ENCODE measurements around the gene KCNE5. TPM values are rescaled to one million over a fixed set of nuclear protein-coding genes. Genes with fewer than 3 reads are reported as not detected.
"Not testable (repeated sequence)": the region's sequence is repeated elsewhere in the genome, so short reads cannot be mapped to it uniquely, and the experiment has no call there.

KCNE5 gene
- total RNA-seq, 1 donor from 2014 or later = 1.9 TPM

DNA sequence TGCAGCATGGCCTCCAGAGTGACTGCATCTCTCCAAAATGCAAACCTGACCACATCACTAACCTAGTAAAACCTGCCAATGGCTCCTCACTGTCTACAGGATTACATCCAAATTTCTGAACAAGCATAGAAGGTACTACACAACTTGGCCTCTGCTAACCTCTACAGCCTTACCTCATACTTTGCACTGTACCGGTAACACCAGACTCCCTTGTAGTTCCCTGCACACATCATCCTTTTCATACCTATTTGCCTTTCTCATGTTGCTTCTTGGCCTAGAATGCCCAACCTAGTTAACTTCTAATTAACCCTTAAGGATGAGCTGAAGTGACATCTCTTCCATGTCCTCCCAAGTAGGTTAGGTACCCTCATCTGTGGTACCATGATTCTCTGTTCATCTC lies 33.4 kb upstream of the KCNE5 start:
- TF ChIP-seq, protein P1, sequence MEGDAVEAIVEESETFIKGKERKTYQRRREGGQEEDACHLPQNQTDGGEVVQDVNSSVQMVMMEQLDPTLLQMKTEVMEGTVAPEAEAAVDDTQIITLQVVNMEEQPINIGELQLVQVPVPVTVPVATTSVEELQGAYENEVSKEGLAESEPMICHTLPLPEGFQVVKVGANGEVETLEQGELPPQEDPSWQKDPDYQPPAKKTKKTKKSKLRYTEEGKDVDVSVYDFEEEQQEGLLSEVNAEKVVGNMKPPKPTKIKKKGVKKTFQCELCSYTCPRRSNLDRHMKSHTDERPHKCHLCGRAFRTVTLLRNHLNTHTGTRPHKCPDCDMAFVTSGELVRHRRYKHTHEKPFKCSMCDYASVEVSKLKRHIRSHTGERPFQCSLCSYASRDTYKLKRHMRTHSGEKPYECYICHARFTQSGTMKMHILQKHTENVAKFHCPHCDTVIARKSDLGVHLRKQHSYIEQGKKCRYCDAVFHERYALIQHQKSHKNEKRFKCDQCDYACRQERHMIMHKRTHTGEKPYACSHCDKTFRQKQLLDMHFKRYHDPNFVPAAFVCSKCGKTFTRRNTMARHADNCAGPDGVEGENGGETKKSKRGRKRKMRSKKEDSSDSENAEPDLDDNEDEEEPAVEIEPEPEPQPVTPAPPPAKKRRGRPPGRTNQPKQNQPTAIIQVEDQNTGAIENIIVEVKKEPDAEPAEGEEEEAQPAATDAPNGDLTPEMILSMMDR (conservative IDR thresholded peaks at IDR 0.05) = no peak
- Mint-ChIP-seq H3K4me1 (no peaks in the 10 kb centered on the region), H3K9me3 (peaks cover 9% of the 10 kb centered on the region), H3K27me3 (ENCODE audit: low read depth) (no peaks in the 10 kb centered on the region), H3K4me3 (no peak overlapping the region), H3K27ac (ENCODE audit: unreplicated experiment) (no peak overlapping the region), H3K36me3 (ENCODE audit: low read depth) (peaks cover 51% of the 10 kb centered on the region)
- no peak for DNase-seq (ENCODE audit: low read depth, low spot score)

DNA sequence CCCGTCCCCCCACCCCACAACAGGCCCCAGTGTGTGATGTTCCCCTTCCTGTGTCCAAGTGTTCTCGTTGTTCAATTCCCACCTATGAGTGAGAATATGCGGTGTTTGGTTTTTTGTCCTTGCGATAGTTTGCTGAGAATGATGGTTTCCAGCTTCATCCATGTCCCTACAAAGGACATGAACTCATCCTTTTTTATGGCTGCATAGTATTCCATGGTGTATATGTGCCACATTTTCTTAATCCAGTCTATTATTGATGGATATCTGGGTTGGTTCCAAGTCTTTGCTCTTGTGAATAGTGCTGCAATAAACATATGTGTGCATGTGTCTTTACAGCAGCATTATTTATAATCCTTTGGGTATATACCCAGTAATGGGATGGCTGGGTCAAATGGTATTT lies 32.4 kb upstream of the KCNE5 start:
- not testable (repeated sequence) for DNase-seq (ENCODE audit: low read depth, low spot score); H3K4me1 Mint-ChIP-seq; H3K9me3 Mint-ChIP-seq; H3K4me3 Mint-ChIP-seq; H3K27me3 Mint-ChIP-seq (ENCODE audit: low read depth); H3K27ac Mint-ChIP-seq (ENCODE audit: unreplicated experiment)
- H3K36me3 Mint-ChIP-seq (ENCODE audit: low read depth) = peaks cover 51% of the 10 kb centered on the region

DNA sequence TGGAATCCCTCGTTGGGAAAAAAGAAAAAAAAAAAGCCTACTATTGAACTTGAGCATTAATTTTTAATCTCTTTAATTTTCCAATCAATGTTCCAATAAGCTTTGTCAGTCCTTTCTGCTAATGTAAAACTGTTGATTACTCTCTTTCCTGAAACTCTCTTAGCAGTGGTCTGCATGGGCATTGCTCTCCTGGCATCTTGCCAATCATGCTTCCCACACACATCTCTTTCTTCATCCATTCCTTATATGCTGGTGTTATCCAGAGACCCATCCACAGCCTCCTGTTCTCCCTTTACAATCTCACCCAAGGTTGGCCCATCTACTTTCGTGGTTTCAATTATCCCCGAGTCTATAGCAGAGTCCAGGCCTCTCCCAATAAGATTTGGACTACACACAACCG lies 31.8 kb upstream of the KCNE5 start:
- H3K4me1 Mint-ChIP-seq = no peaks in the 10 kb centered on the region
- no peak overlapping the region for H3K4me3 Mint-ChIP-seq
- no peak overlapping the region for H3K27ac Mint-ChIP-seq (ENCODE audit: unreplicated experiment)
- H3K36me3 Mint-ChIP-seq (ENCODE audit: low read depth) = peaks cover 51% of the 10 kb centered on the region
- DNase-seq (ENCODE audit: low read depth, low spot score) = no peak
- peaks cover 9% of the 10 kb centered on the region for H3K9me3 Mint-ChIP-seq
- H3K27me3 Mint-ChIP-seq (ENCODE audit: low read depth) = no peaks in the 10 kb centered on the region
- TF ChIP-seq, protein P1 (conservative IDR thresholded peaks at IDR 0.05) = no peak

DNA sequence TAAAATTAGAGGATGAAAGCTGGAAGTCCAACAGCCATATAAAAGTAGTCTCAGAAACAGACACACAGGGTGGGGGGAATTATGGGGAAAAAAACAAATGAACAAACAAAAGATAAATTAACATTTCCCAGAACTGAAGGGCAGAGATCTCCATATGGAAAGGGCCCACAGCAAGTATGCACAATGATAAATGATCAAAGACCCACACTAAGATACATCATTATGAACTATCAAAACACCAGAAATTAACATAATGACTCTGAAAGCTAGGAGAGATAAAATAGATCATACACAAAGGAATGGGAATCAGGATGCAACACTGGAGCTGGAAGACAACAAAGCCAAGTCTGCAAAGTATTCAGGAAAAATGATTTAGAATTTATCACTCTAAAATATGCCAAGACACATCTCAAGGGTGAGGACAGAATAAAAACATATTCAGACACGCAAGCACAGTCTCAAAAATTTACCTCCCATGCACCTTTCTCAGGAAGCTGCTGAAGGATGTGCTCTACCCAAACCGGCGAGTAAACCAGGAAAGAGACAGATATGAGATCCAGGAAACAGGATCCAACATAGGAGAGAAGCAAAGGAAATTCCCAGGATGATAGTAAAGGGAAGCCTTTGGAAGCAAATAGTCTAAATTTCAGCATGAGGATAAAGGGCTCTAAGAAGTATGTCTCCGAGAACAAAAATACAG lies 30.7 kb upstream of the KCNE5 start:
- H3K27ac Mint-ChIP-seq (ENCODE audit: unreplicated experiment) = no peak overlapping the region
- no peaks in the 10 kb centered on the region for H3K27me3 Mint-ChIP-seq (ENCODE audit: low read depth)
- TF ChIP-seq, protein P1 (conservative IDR thresholded peaks at IDR 0.05) = no peak
- peaks cover 9% of the 10 kb centered on the region for H3K9me3 Mint-ChIP-seq
- peaks cover 47% of the 10 kb centered on the region for H3K36me3 Mint-ChIP-seq (ENCODE audit: low read depth)
- H3K4me3 Mint-ChIP-seq = no peak overlapping the region
- no peaks in the 10 kb centered on the region for H3K4me1 Mint-ChIP-seq
- DNase-seq (ENCODE audit: low read depth, low spot score) = no peak

DNA sequence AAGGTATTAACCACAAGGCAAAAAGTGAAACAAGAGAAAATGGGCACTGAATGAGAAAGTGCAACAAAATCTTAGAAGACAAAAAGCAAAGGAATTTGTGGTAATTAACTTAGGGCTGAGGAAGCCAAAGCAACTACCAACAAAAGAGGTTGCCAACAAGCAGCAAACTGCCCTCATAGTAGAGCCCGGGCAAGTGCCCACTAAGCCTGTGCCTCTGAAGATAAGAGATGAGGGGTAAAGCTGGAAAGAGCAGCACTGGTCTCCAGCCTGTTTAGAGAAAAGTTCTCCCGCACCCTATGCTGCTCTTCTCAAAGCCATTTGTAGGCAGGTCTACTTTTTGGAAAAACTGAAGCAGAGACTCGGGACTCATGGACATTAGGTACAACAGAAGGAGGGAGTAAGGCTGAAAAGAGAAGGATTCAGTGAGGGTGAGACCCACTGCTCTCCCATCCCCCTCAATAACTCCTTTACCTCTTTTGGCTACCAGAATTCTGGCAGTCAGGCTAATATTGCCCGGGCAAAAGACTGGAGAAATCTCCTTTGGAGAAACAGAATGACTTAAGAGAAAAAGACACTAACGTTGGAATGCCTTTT lies 29.6 kb upstream of the KCNE5 start:
- Mint-ChIP-seq H3K4me3 (no peak overlapping the region), H3K4me1 (no peaks in the 10 kb centered on the region), H3K27ac (ENCODE audit: unreplicated experiment) (no peak overlapping the region), H3K36me3 (ENCODE audit: low read depth) (peaks cover 37% of the 10 kb centered on the region), H3K27me3 (ENCODE audit: low read depth) (no peaks in the 10 kb centered on the region), H3K9me3 (peaks cover 9% of the 10 kb centered on the region)
- no peak for DNase-seq (ENCODE audit: low read depth, low spot score)
- TF ChIP-seq, protein P1 (conservative IDR thresholded peaks at IDR 0.05) = no peak

DNA sequence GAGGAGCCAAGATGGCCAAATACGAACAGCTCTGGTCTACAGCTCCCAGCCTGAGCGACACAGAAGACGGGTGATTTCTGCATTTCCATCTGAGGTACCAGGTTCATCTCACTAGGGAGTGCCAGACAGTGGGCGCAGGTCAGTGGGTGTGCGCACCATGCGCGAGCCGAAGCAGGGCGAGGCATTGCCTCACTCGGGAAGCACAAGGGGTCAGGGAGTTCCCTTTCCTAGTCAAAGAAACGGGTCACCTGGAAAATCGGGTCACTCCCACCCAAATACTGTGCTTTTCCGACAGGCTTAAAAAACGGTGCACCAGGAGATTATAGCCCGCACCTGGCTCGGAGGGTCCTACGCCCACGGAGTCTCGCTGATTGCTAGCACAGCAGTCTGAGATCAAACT lies 19.7 kb upstream of the KCNE5 start:
- H3K36me3 Mint-ChIP-seq (ENCODE audit: low read depth) = peaks cover 20% of the 10 kb centered on the region
- H3K27ac Mint-ChIP-seq (ENCODE audit: unreplicated experiment); H3K27me3 Mint-ChIP-seq (ENCODE audit: low read depth); H3K4me1 Mint-ChIP-seq; H3K9me3 Mint-ChIP-seq; DNase-seq (ENCODE audit: low read depth, low spot score); H3K4me3 Mint-ChIP-seq: not testable (repeated sequence)

All from neural crest cell (in vitro differentiated cells).